Natural killer cell (primary cell): Measurements from ENCODE around the gene SLC22A12. TPM values are rescaled to one million over a fixed set of nuclear protein-coding genes. Genes with fewer than 3 reads are reported as not detected.

ENCODE experiments used
- ATAC-seq, 3 donors: fragments of 150-1000 bp in 2 of 3; fragments of 200-7000 bp in 1 of 3; cut with Tn5 transposase; 1 replicate in 1 of 3; 2 replicates in 2 of 3; pipeline ENCODE4 v1.10.0; 2021; ENCODE audit warnings: mild to moderate bottlenecking in 2 of 3, moderate library complexity in 2 of 3
- DNase-seq, 2 donors: peaks; one replicate each; pipeline versions ENCODE4 v3.0.0 to v3.0.0-alpha.2; 2013 to 2021; ENCODE audit warnings: mixed read lengths in 1 of 2
- H3K27ac ChIP-seq: one replicate; pipeline ENCODE4 v1.5.1; 2013; ENCODE audit warnings: mild to moderate bottlenecking, low read length
- H3K27me3 ChIP-seq: one replicate; pipeline ENCODE4 v1.6.1; 2013; ENCODE audit warnings: low read length; ENCODE audit not compliant: control insufficient read depth, insufficient read depth
- H3K36me3 ChIP-seq: one replicate; pipeline ENCODE4 v1.6.1; 2013; ENCODE audit warnings: low read length; ENCODE audit not compliant: control insufficient read depth, insufficient read depth
- H3K4me1 ChIP-seq: one replicate; pipeline ENCODE4 v1.6.1; 2013; ENCODE audit warnings: low read length; ENCODE audit not compliant: control insufficient read depth, insufficient read depth
- H3K4me3 ChIP-seq: one replicate; pipeline ENCODE4 v1.5.1; 2013; ENCODE audit warnings: low read length
- H3K9me3 ChIP-seq: one replicate; pipeline ENCODE4 v1.6.1; 2013; ENCODE audit warnings: low read length; ENCODE audit not compliant: control insufficient read depth, insufficient read depth
- H3K27ac Mint-ChIP-seq, 2 donors: one replicate each; pipeline ENCODE4 v1.8.0; 2022; ENCODE audit warnings: mild to moderate bottlenecking in 2 of 2, mixed read lengths in 2 of 2, moderate library complexity in 1 of 2
- H3K27me3 Mint-ChIP-seq, 2 donors: one replicate each; pipeline ENCODE4 v1.8.0; 2022; ENCODE audit warnings: low read depth in 2 of 2, mixed read lengths in 2 of 2
- H3K36me3 Mint-ChIP-seq: one replicate; pipeline ENCODE4 v1.8.0; 2022; ENCODE audit warnings: mixed read lengths
- H3K4me1 Mint-ChIP-seq, 2 donors: one replicate each; pipeline ENCODE4 v1.8.0; 2022; ENCODE audit warnings: mixed read lengths in 2 of 2
- H3K4me3 Mint-ChIP-seq: one replicate; pipeline ENCODE4 v1.8.0; 2022; ENCODE audit warnings: mild to moderate bottlenecking, moderate library complexity, mixed read lengths
- H3K9me3 Mint-ChIP-seq, 2 donors: one replicate each; pipeline ENCODE4 v1.8.0; 2022; ENCODE audit warnings: mixed read lengths in 2 of 2
- CTCF ChIP-seq: fragments of 200-600 bp; IDR thresholded peaks from one replicate; pipeline ENCODE4 v1.8.0; 2022; ENCODE audit warnings: antibody characterized with exemption
- WGBS: methylation state at CpG from one replicate; pipeline ENCODE4 v1.1.7; 2013; ENCODE audit warnings: missing lambda C conversion rate; ENCODE audit not compliant: insufficient coverage; 5-methylcytosine and 5-hydroxymethylcytosine counted together
- intact Hi-C: fragments of 100-400 bp; cut with micrococcal nuclease; formaldehyde crosslinking; loops from one replicate; pipeline ENCODE4 v1.14.2; 2022
- total RNA-seq, 4 donors: library from RNA; stranded (reverse); fragments of 120-200 nt in 1 of 4; gene quantifications; one replicate each; pipeline versions ENCODE4 v1.2.3 to v1.2.4, GENCODE V29; 2013 to 2022

The SLC22A12 gene
- total RNA-seq, 3 donors from 2014 or later (not counting 1 experiment from before 2014, with no cell fraction given) = not detected

GRCh38 chr11:64544616-64545296 lies 46.3 kb upstream of the SLC22A12 start:
- H3K4me1 Mint-ChIP-seq = no peaks in the 10 kb centered on the region
- Histone ChIP-seq H3K27ac (no peak overlapping the region), H3K36me3 (no peaks in the 10 kb centered on the region), H3K27me3 (no peaks in the 10 kb centered on the region), H3K9me3 (no peaks in the 10 kb centered on the region), H3K4me1 (no peaks in the 10 kb centered on the region), H3K4me3 (no peak overlapping the region)
- H3K4me3 Mint-ChIP-seq = no peak overlapping the region
- no peaks in the 10 kb centered on the region for H3K9me3 Mint-ChIP-seq
- TF ChIP-seq CTCF = no peak
- H3K27me3 Mint-ChIP-seq = peaks cover 5 to 6% of the 10 kb centered on the region in 2 donors
- H3K36me3 Mint-ChIP-seq = no peaks in the 10 kb centered on the region
- WGBS = 90% methylated on average over 2 of the region's 2 CpGs
- no peak for ATAC-seq
- intact Hi-C loops = no loop called here
- DNase-seq = no peak
- H3K27ac Mint-ChIP-seq = no peak overlapping the region

- H3K27ac Mint-ChIP-seq = no peak overlapping the region
- H3K36me3 ChIP-seq = no peaks in the 10 kb centered on the region
- DNase-seq (no peak), ATAC-seq (no peak)
- no peaks in the 10 kb centered on the region for H3K36me3 Mint-ChIP-seq
- H3K9me3 ChIP-seq = no peaks in the 10 kb centered on the region
- no peaks in the 10 kb centered on the region for H3K4me1 ChIP-seq
- H3K4me3 Mint-ChIP-seq = no peak overlapping the region
- no peak for TF ChIP-seq CTCF
- no peaks in the 10 kb centered on the region for H3K9me3 Mint-ChIP-seq
- no peaks in the 10 kb centered on the region for H3K27me3 ChIP-seq
- peaks cover 5% of the 10 kb centered on the region in 2 donors for H3K27me3 Mint-ChIP-seq
- intact Hi-C loops = no loop called here
- H3K27ac ChIP-seq = no peak overlapping the region
- H3K4me3 ChIP-seq = no peak overlapping the region
- H3K4me1 Mint-ChIP-seq = no peaks in the 10 kb centered on the region
- WGBS = 93% methylated on average over 15 of the region's 15 CpGs
These were observed 45.4 kb upstream of the SLC22A12 start for GRCh38 chr11:64545619-64546018.

- Mint-ChIP-seq H3K36me3 (no peaks in the 10 kb centered on the region), H3K27me3 (peaks cover 5% of the 10 kb centered on the region in 2 donors), H3K9me3 (no peaks in the 10 kb centered on the region), H3K4me3 (no peak overlapping the region), H3K4me1 (no peaks in the 10 kb centered on the region), H3K27ac (no peak overlapping the region)
- no peak overlapping the region for H3K4me3 ChIP-seq
- H3K27ac ChIP-seq = no peak overlapping the region
- no peaks in the 10 kb centered on the region for H3K27me3 ChIP-seq
- no peaks in the 10 kb centered on the region for H3K4me1 ChIP-seq
- no peak for DNase-seq
- no peaks in the 10 kb centered on the region for H3K36me3 ChIP-seq
- no peak for TF ChIP-seq CTCF
- ATAC-seq = no peak
- intact Hi-C loops = no loop called here
- 76% methylated on average over 2 of the region's 2 CpGs for WGBS
- no peaks in the 10 kb centered on the region for H3K9me3 ChIP-seq
These were observed 44.8 kb upstream of the SLC22A12 start for GRCh38 chr11:64546176-64546575.

GRCh38 chr11:64546600-64546999 lies 44.4 kb upstream of the SLC22A12 start:
- TF ChIP-seq CTCF = no peak
- Histone ChIP-seq H3K9me3 (no peaks in the 10 kb centered on the region), H3K4me1 (no peaks in the 10 kb centered on the region), H3K27ac (no peak overlapping the region), H3K36me3 (no peaks in the 10 kb centered on the region), H3K4me3 (no peak overlapping the region), H3K27me3 (no peaks in the 10 kb centered on the region)
- Mint-ChIP-seq H3K4me3 (no peak overlapping the region), H3K27me3 (peaks cover 5% of the 10 kb centered on the region in 2 donors), H3K9me3 (no peaks in the 10 kb centered on the region), H3K36me3 (no peaks in the 10 kb centered on the region), H3K27ac (no peak overlapping the region), H3K4me1 (no peaks in the 10 kb centered on the region)
- DNase-seq (no peak), ATAC-seq (no peak)
- intact Hi-C loops = no loop called here
- 86% methylated on average over 8 of the region's 8 CpGs for WGBS
